ENCODE measurements around the gene KIAA1549.

DNA sequence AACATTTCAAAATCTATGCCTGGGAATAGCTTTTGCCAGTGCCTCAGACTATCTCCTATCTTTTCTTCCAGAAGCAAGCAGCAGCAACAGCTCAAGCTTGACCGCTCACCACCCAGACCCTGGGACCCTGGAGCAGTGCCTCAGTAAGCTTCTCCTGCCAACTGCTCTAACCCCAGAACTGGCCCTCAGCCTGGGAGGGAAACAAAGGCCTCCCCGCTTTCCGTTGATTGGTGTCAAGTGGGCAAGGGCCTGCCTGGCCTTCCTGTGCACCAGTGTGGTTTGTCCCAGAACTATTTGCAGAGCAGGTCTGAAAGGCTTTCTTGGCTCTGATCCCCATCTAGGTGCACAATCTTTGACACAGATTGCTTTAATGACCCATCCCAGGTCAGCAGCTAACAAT lies 179.9 kb downstream of the KIAA1549 start:
- TF ChIP-seq, protein P1, sequence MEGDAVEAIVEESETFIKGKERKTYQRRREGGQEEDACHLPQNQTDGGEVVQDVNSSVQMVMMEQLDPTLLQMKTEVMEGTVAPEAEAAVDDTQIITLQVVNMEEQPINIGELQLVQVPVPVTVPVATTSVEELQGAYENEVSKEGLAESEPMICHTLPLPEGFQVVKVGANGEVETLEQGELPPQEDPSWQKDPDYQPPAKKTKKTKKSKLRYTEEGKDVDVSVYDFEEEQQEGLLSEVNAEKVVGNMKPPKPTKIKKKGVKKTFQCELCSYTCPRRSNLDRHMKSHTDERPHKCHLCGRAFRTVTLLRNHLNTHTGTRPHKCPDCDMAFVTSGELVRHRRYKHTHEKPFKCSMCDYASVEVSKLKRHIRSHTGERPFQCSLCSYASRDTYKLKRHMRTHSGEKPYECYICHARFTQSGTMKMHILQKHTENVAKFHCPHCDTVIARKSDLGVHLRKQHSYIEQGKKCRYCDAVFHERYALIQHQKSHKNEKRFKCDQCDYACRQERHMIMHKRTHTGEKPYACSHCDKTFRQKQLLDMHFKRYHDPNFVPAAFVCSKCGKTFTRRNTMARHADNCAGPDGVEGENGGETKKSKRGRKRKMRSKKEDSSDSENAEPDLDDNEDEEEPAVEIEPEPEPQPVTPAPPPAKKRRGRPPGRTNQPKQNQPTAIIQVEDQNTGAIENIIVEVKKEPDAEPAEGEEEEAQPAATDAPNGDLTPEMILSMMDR (IDR thresholded peaks at IDR 0.05): no peak
- no peak for TF ChIP-seq EZH2 (IDR thresholded peaks at IDR 0.05; ENCODE audit: borderline replicate concordance, insufficient read depth, low read depth, low read length, poor library complexity, severe bottlenecking)

All from B cell (primary cell).